ENCODE data around the gene DDX52.
"Not testable (repeated sequence)": the region's sequence is repeated elsewhere in the genome, so short reads cannot be mapped to it uniquely, and the experiment has no call there.

Gene DDX52

GRCh38 chr17:37643118-37643766, at the start of gene DDX52:
DDX52 (minus strand) TSS chr17:37643446; CDS start chr17:37643420, 26 bp downstream.
- DNase-seq (ENCODE audit: low spot score) = peak; percentile 98

GRCh38 chr17:37691807-37692206, 48.6 kb upstream of the DDX52 start:
- no peak for DNase-seq (ENCODE audit: low spot score)

- DNase-seq (ENCODE audit: low spot score) = no peak
Measured at GRCh38 chr17:37689317-37689716, 46.1 kb upstream of the DDX52 start.

- no peak for DNase-seq (ENCODE audit: low spot score)
Measured at GRCh38 chr17:37683454-37683984, 40.3 kb upstream of the DDX52 start.

- DNase-seq (ENCODE audit: low spot score) = no peak
Measured at GRCh38 chr17:37682007-37682406, 38.8 kb upstream of the DDX52 start.

- DNase-seq (ENCODE audit: low spot score) = not testable (repeated sequence)
Measured at GRCh38 chr17:37679995-37680394, 36.7 kb upstream of the DDX52 start.

- DNase-seq (ENCODE audit: low spot score) = no peak
Measured at GRCh38 chr17:37678036-37678435, 34.8 kb upstream of the DDX52 start.

- DNase-seq (ENCODE audit: low spot score) = no peak
Measured at GRCh38 chr17:37677021-37677420, 33.8 kb upstream of the DDX52 start.

- no peak for DNase-seq (ENCODE audit: low spot score)
Measured at GRCh38 chr17:37676115-37676925, 33.1 kb upstream of the DDX52 start.

- no peak for DNase-seq (ENCODE audit: low spot score)
Measured at GRCh38 chr17:37674511-37674910, 31.3 kb upstream of the DDX52 start.

GRCh38 chr17:37673386-37673785, 30.1 kb upstream of the DDX52 start:
- no peak for DNase-seq (ENCODE audit: low spot score)

GRCh38 chr17:37672548-37673078, 29.4 kb upstream of the DDX52 start:
- no peak for DNase-seq (ENCODE audit: low spot score)

GRCh38 chr17:37671824-37672547, 28.7 kb upstream of the DDX52 start:
- no peak for DNase-seq (ENCODE audit: low spot score)

- DNase-seq (ENCODE audit: low spot score) = no peak
Measured at GRCh38 chr17:37671028-37671823, 28.0 kb upstream of the DDX52 start.

- no peak for DNase-seq (ENCODE audit: low spot score)
Measured at GRCh38 chr17:37667039-37667438, 23.8 kb upstream of the DDX52 start.

- DNase-seq (ENCODE audit: low spot score) = no peak
Measured at GRCh38 chr17:37664214-37664613, 21.0 kb upstream of the DDX52 start.

- no peak for DNase-seq (ENCODE audit: low spot score)
Measured at GRCh38 chr17:37662353-37662752, 19.1 kb upstream of the DDX52 start.

GRCh38 chr17:37661400-37662014, 18.3 kb upstream of the DDX52 start:
- no peak for DNase-seq (ENCODE audit: low spot score)

GRCh38 chr17:37659925-37660324, 16.7 kb upstream of the DDX52 start:
- no peak for DNase-seq (ENCODE audit: low spot score)

- no peak for DNase-seq (ENCODE audit: low spot score)
Measured at GRCh38 chr17:37657202-37657601, 14.0 kb upstream of the DDX52 start.

- DNase-seq (ENCODE audit: low spot score) = no peak
Measured at GRCh38 chr17:37651849-37652248, 8.6 kb upstream of the DDX52 start.
